Lower leg skin (tissue), 4 donors: Measurements from ENCODE around the gene PLSCR3. TPM values are rescaled to one million over a fixed set of nuclear protein-coding genes. Genes with fewer than 3 reads are reported as not detected.

Experiments
- DNase-seq, 2 donors: peaks; one replicate each; pipeline ENCODE4 v3.0.0-alpha.2; 2019; ENCODE audit warnings: low spot score in 2 of 2
- H3K4me3 ChIP-seq: fragments of 200-600 bp; sonication (generic); 2 replicates; pipeline ENCODE4 v1.5.1; 2017; ENCODE audit warnings: mild to moderate bottlenecking, low read depth; ENCODE audit not compliant: poor library complexity, severe bottlenecking
- CTCF ChIP-seq, 3 donors: fragments of 450-650 bp; IDR thresholded peaks; one replicate each; pipeline ENCODE4 v1.5.1; 2016; ENCODE audit warnings: antibody characterized with exemption in 3 of 3, mild to moderate bottlenecking in 3 of 3, moderate library complexity in 2 of 3
- POLR2A ChIP-seq, 2 donors: fragments of 450-650 bp; IDR thresholded peaks; one replicate each; pipeline ENCODE4 v1.6.1; 2016 to 2017; ENCODE audit warnings: antibody characterized with exemption in 2 of 2, mild to moderate bottlenecking in 1 of 2, moderate library complexity in 1 of 2
- WGBS, 2 donors: methylation state at CpG; one replicate each; pipeline ENCODE4 v1.1.5; 2018; 5-methylcytosine and 5-hydroxymethylcytosine counted together
- intact Hi-C: fragments of 100-400 bp; cut with DNase I; formaldehyde crosslinking; loops from one replicate; pipeline ENCODE4 v1.15.0; 2023; ENCODE audit warnings: low total_unique reads
- total RNA-seq, 4 donors: library from RNA; depleted of rRNA; stranded (reverse); fragments of >200 nt; gene quantifications; one replicate each; pipeline ENCODE4 v1.1.0, GENCODE V29; 2016

Gene PLSCR3
- total RNA-seq, 4 donors from 2014 or later: 21.6 to 38.1 (median 24.5) TPM

DNA sequence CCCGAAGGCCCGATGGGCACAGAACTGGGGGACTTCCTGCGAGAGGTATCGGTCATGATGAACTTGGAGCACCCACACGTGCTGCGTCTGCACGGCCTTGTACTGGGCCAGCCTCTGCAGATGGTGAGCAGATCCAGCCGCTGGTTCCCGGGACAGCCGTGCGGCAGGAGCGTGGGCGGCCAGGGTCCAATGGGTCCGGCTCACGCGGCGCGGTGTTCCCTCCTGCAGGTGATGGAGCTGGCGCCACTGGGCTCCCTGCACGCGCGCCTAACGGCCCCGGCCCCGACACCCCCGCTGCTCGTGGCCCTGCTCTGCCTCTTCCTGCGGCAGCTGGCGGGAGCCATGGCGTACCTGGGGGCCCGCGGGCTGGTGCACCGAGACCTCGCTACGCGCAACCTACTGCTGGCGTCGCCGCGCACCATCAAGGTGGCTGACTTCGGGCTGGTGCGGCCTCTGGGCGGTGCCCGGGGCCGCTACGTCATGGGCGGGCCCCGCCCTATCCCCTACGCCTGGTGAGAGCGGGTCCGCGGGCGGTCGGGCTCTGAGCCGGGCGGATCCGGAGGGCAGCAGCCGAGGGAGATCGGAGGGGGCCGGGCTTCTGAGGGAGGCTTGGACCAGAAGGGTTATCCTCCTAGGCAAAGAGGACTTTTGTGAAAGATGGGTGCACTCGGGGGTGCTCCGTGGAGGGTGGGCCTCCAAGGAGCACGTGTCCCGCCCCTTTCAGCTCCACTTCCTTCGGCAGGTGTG, 10.4 kb downstream of the PLSCR3 start:
- no peak for DNase-seq
- intact Hi-C loops: no loop called here
- no peak overlapping the region for H3K4me3 ChIP-seq
- 45 to 50% methylated on average over 39 to 41 of the region's 65 CpGs for WGBS, 2 donors
- TF ChIP-seq POLR2A (IDR thresholded peaks at IDR 0.05) (no peak), CTCF (IDR thresholded peaks at IDR 0.05) (no peak)

DNA sequence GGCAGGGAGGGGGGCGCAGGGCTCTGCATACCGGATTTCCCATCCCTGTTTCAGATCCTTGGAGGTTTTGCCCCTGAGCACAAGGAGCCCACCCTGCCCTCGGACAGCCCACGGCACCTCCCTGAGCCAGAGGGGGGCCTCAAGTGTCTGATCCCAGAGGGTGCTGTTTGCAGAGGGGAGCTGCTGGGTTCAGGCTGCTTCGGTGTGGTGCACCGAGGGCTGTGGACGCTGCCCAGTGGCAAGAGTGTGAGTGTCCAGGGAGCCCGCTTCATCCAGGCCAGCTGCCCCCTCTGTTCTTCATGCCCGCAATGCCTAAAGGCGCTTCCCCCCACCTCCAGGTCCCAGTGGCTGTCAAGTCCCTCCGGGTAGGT, 11.0 kb downstream of the PLSCR3 start:
- DNase-seq: no peak
- no peak for TF ChIP-seq CTCF (IDR thresholded peaks at IDR 0.05)
- no peak for TF ChIP-seq POLR2A (IDR thresholded peaks at IDR 0.05)
- no peak overlapping the region for H3K4me3 ChIP-seq
- intact Hi-C loops: no loop called here
- WGBS, 2 donors: 71 to 87% methylated on average over 4 to 10 of the region's 11 CpGs

DNA sequence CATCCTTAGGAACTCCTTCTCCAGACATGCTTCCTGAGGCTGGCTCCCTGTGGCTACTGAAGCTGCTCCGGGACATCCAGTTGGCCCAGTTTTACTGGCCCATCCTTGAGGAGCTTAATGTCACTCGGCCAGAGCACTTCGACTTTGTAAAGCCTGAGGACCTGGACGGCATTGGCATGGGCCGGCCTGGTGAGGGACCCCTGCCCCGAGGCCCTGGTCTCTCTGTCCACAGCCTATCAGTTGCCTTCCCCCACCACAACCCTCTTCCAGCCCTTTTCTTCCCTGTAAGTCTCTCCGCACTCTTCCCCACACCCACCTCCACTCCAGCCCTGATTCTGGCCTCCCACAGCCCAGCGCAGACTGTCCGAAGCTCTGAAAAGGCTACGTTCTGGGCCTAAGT, 11.4 kb downstream of the PLSCR3 start:
- intact Hi-C loops: no loop called here
- TF ChIP-seq CTCF (IDR thresholded peaks at IDR 0.05): no peak
- TF ChIP-seq POLR2A (IDR thresholded peaks at IDR 0.05): no peak
- no peak for DNase-seq
- no peak overlapping the region for H3K4me3 ChIP-seq
- WGBS, 2 donors: 83% methylated on average over 10 of the region's 10 CpGs

DNA sequence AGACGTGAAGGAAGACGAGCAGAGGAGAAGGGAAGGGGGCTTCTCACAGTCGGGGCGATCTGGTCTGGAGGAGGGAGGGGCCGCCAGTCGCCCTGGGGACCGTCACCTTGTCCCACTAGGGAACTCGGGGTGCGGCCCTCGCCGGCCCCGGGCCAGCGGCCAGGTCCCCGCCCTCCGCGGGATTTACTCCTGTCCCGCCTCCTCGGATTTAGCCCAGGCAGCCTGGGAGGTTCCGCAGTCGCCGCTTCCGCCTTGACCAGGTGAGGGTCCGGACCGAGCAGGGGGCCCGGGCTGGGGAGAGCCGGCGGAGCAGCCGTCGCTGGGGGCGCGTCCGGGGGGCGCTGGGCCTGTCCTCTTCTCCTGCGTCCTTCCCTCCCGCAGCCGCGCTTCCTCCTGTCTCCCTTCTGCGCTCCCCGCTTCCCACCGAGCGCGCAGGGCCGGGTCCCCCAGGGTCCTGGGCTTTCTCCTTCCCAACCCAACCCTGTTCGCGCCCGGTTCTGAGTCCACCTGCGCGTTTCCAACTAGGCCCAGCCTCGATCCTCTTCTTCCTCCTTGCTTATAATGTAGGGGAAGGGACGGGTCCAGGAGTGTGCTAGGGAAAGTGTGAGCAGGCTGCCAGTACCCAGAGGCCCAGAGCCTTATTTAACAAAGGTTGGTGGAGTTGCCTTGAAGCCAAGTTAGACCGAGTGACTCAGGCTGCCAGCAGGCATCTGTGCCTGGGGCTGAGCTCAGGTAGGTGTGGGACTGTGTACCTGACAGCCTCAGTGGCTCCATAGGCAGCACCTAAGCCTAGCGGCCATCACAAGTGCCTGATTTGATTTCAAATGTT, 13.3 kb downstream of the PLSCR3 start, which contains the start of gene TNK1:
Gene TNK1, plus strand, starts transcription at position 235 of the 829 bp plus-strand sequence. CDS start 1,838 bp downstream, outside the sequence.
- peak; percentile 48 to 95 for DNase-seq
- TF ChIP-seq POLR2A (IDR thresholded peaks at IDR 0.05) (no peak), CTCF (IDR thresholded peaks at IDR 0.05) (no peak)
- intact Hi-C loops: no loop called here
- peak within 1 kb of the TSS; percentile 29 for H3K4me3 ChIP-seq
- WGBS, 2 donors: 4 to 7% methylated on average over 36 to 48 of the region's 52 CpGs

- DNase-seq: peak; percentile 60 to 92
- intact Hi-C loops: no loop called here
Measured at GRCh38 chr17:7380321-7380720, 14.0 kb downstream of the PLSCR3 start.

More at GRCh38 chr17:7380321-7380720, 14.0 kb downstream of the PLSCR3 start:
- TF ChIP-seq POLR2A (IDR thresholded peaks at IDR 0.05) (no peak), CTCF (IDR thresholded peaks at IDR 0.05) (no peak)
- peak overlapping the region; percentile 29 for H3K4me3 ChIP-seq
- 21 to 38% methylated on average over 3 to 7 of the region's 7 CpGs for WGBS, 2 donors
